GM18502 (cell line): ENCODE measurements around the gene AGO4.
"Not testable (repeated sequence)": the region's sequence is repeated elsewhere in the genome, so short reads cannot be mapped to it uniquely, and the experiment has no call there.

Experiments used
- ATAC-seq: cut with Tn5 transposase; IDR thresholded peaks from one replicate; pipeline ENCODE4 v1.9.1; 2021; ENCODE audit warnings: mild to moderate bottlenecking; ENCODE audit not compliant: unreplicated experiment, poor library complexity

AGO4 gene

GRCh38 chr1:35857830-35858229 lies 50.0 kb downstream of the AGO4 start:
- no peak for ATAC-seq

DNA sequence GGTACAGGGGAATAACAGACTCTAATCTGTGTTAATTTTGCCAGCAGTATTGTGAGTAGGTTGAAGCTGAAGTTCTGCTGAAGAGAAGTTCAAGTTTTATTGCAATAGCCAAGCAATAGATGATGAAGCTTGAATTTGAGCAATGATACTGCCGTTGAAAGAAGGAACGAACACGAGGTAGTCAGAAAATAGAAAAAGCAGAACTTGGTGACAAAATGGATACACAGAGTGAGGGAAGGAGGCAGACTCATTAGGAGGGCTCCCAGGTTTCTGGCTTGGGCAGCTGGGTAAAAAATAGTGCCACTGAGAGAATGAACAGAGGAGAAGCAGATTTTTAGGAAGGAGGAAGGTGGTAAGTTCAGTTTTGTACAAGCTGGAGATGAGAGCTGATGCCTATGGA lies 52.9 kb downstream of the AGO4 start:
- ATAC-seq, result no peak

GRCh38 chr1:35863136-35863535 lies 55.3 kb downstream of the AGO4 start:
- ATAC-seq, result no peak

DNA sequence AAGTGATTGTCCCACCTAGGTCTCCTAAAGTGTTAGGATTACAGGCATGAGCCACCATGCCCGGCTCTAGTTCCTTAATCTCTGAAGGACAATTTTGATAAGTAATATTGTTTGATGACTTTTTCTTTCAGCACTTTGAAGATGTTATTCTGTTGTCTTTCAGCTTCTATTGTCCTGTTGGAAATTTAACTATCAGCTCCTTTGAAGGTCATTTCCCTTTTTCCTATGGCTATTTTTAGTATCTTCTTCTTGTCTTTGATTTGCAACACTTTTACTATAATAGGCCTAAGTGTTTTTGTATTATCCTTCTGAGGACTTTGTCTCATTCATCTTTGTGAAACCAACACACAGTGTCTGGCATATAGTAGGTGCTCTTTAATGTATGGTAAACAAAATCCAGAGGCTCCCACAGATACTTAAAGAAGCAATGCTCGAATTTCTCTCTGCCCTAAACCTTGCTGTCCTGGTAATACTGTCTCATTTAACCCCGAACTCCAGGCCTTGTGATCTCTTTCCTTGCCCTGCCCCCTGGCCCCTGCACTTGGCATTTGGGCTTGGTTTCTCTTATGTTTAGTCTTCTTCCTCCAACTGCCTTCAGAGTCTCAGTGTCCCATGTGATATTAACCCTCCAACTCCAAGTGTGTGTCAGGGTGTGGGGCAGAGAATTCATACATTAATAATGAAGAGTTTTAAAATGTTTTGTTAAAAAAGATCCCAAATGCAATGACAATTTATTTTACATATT lies 56.2 kb downstream of the AGO4 start:
- no peak for ATAC-seq

GRCh38 chr1:35864813-35865212 lies 57.0 kb downstream of the AGO4 start:
- ATAC-seq, result no peak

GRCh38 chr1:35866991-35867390 lies 59.2 kb downstream of the AGO4 start:
- ATAC-seq, result no peak

DNA sequence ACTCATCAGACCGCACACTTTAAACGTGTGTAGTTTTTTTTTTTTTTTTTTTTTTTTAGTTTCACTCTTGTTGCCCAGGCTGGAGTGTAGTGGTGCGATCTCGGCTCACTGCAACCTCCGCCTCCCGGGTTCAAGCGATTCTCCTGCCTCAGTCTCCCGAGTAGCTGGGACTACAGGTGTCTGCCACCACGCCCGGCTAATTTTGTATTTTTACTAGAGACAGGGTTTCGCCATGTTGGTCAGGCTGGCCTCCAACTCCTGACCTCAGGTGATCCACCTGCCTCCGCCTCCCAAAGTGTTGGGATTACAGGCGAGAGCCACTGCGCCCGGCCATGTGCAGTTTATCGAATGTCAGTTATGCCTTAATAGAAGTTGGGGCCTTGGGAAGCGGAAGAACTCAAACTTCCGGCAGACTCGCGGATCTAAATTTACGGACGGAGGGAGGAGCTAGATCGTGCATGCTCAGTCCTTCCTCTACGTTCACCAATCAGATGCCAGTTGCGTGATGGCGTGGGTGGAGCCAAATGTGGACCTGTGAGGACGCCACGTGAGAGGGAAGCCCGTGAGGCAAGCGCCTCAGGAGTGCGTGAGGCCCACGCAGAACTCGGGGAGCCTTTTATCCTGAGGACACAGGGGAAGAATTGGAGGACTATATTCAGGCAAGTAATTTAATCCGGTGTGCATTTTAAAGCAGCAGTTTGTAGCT lies 61.6 kb downstream of the AGO4 start:
- ATAC-seq, result not testable (repeated sequence)

- ATAC-seq, result no peak
Measured at GRCh38 chr1:35870651-35871309, 63.0 kb downstream of the AGO4 start.

- ATAC-seq, result no peak
Measured at GRCh38 chr1:35873243-35873750, 65.5 kb downstream of the AGO4 start.

DNA sequence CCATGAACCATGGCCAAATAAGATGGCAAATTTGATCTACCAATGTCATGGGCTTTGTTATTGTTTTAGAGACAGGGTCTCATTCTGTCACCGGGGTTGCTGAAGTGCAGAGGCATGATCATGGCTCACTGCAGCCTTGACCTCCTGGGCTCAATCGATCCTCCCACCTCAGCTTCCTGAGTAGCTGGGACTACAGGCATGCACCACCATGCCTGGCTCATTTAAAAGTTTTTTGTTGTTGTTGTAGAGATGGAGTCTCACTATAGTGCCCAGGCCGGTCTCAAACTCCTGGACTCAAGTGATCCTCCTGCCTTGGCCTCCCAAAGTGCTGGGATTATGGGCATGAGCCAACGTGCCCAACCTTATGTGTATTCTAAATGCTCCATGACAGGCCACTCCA lies 66.3 kb downstream of the AGO4 start:
- not testable (repeated sequence) for ATAC-seq

DNA sequence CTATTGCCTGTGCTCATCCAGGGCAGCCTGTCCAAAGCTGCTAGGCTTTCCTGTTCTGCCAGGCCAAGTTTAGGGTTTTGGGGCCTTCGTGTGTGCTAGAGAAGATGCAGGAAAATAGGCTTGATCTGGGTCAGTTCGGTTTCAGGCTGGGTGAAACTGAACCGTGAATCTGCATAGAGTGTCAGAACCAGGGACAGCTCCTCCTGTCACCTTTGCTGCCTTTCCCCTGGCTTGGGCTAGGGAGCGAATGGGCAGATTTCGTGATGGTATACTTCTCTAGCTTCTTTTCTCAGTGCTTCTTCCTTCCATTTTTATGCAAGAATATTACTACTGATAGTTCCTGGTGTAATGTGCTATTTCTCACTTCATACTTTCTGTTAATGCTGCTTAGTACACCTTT lies 69.2 kb downstream of the AGO4 start:
- ATAC-seq, result no peak

DNA sequence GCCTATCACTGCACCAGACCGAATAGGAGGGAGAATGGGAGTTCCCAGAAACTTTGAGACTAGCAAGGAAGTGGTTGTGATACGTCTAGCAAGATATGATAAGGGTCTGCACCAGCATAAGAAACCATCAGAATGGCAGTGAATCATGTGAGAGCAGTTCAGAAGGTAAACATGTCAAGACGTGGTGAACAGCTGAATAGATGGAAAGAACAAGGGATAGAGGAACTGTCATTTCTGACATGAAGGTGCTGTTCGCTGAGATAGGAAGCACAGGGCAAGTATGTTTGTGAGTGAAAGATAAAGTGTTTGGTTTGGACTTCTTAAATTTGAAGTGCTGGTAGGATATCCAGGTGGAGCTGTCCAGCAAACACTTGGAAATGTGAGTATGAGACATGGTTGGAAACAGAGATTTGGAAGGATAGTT lies 74.0 kb downstream of the AGO4 start:
- ATAC-seq, result no peak

DNA sequence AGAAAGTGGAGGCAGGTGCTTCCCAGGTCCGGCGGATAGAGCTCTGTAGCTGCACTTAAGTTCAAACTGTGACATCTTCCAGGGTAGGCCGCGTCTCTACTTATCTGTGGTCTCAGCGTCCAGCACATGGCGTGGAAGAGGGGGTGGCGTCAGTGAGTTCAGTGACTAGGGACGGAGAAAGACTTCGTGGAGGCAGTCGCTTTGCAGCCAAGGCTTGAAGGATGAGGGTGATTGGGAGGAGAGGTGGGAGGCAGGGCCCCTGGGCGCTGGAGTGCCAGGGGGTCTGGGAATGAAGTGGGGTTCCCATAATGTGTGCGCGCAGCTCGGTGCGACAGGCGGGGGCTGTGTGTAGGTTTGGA lies 74.7 kb downstream of the AGO4 start:
- ATAC-seq, result no peak

- ATAC-seq, result peak; percentile 90
Measured at GRCh38 chr1:35882945-35883634, 75.3 kb downstream of the AGO4 start, which contains the start of gene AGO1. Gene AGO1, plus strand, starts transcription at chr1:35883209. Its CDS starts 213 bp downstream, at chr1:35883422.

DNA sequence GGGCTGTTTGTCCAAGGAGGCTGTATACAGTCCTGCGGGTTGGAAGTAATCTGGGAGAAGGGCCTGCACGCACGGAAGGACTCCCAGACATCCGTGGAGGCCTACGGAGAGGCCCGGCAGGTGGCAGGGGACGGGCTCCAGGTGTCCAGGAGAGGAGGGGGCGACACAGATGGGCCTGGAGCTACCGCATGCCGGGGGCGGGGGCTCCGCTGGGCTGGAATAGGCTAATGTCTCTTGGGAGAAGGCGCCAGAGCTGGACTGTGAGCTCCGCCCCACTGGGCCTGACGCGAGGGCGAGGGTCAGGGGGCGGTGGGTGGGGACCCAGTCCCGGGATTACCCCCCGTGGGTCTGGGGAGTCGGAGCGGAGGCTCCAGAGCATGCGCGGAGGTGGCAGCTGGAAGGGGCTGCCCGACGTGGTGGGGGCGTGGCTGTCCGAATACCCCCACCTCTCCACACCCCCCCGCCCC lies 75.9 kb downstream of the AGO4 start:
- ATAC-seq, result peak; percentile 29

DNA sequence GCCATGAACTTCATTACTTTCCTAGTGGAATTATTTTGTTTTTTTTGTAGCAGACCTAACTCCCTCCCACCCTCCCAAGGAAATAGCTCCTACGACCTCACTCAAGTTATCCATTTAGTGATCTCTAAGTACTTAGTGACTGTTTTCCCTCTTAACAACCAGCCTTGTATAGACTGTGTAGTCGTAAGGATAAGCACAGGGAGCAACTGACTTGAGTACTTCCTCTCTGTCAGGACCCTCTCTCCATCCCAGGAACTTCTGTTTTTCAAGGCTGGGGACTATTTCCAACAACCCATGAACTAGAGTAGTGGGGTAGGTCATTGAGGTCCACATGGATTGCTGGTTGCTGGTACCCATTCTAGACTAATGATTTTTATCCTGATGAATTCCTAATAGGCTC lies 77.1 kb downstream of the AGO4 start:
- no peak for ATAC-seq

DNA sequence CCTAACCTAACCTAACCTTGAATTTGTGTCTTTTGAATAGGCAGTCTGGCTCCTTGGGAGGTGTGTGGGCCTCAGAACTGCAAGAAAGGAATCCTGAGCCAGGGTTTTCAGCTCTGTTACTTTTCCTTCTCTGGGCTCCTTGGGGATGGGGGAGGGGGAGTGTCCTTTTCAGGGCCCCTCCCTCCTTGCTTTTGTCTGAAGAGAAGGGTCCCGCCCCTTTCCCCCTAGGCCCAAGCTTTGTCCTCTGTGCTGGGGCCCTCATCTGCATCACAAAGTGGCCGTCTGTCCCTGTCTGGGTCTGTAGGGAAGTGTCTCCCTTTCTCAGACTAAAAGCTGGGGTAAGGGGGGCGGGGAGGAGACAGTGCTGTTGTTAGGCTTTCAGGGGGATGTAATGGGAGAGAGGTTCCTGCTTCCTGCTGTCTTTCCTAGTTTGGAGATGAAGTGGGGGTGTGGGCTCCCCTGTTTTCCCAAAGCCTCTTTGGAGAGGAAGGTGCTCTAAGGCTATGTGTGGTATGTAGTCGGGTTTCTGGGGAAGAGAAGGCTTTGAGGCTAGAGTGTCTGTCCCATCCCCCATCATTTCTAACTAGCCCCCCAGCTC lies 78.2 kb downstream of the AGO4 start:
- ATAC-seq, result no peak

DNA sequence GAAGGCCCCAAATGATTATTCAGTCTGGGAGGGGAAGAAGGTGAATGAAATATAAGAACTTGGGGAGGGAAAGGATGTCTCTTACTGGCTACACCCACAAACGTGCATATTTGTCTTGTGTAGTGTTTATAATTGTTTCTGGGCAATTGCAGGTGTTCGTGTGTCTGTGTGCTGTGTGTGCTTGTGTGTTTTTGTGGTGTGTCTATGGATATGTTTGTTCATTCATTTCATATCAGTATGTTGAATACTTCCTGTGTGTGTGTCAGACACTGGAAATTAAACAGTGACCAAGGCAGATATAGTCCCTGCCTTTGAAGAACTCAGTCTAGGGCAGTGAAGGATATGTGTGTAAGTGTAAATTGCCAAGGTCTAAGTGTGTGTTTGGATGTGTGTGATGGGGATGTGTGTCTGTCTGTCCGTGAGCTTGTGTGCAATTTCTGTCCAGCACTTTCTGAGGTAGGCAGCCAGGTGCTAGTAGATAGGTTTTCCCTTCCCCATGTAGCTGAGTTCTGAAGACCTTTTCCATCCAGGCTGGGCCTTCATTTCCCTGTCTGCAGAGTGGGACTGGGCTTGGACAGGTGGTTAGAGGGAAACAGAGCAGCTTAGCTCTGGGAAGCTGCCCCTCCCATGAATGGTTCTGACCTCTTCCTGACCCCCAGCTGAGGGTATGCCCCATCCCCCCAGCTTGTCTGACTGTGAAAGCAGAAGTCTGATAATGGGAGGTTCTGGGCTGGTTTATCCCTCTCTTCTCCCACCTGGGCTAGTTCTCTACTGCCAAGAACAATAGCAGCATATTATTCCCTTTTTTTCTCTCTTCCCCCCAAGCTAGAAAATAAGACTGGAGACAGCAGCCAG lies 79.0 kb downstream of the AGO4 start:
- ATAC-seq, result no peak

DNA sequence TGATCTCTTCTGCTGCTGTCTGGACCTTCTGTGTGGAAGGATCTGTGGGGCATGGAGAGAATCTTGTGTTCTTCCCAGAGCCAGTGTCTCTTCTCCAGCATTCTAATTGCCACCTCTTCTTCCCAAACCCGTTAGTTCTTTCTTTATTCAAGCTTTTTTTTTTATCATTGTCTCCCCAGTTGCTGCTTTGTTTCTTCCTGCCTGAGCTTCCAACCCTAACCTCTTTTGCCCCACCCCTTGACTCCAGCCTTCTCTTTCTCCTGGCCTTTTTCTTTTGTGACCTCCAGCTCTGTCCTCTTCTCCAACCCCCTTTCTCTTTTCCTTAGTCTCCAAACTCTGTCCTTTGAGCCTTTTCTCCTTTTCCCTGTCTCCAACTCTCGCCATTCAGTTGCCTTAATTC lies 79.7 kb downstream of the AGO4 start:
- no peak for ATAC-seq
